ENCODE data around the gene IGFL3.

DNA sequence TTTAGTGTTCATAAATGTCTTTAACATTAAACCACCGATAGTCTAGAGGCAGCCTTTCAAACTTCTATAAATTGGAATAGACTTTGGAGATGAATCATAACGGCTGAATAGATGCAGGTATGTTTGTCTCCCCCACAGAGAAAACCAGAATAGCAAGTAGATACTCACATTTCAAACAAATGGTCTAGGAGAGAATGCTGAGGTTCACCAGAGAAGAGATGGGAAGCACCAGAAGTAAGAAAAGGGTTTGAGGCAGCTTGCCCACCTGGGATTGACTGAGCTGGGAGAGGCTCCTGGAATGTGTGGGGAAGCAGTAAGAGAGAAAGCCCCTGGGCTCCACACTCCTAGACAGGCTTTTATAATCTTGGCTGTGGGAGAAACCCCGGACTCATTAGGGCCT, 6.4 kb downstream of the IGFL3 start:
- TF ChIP-seq, protein P1, sequence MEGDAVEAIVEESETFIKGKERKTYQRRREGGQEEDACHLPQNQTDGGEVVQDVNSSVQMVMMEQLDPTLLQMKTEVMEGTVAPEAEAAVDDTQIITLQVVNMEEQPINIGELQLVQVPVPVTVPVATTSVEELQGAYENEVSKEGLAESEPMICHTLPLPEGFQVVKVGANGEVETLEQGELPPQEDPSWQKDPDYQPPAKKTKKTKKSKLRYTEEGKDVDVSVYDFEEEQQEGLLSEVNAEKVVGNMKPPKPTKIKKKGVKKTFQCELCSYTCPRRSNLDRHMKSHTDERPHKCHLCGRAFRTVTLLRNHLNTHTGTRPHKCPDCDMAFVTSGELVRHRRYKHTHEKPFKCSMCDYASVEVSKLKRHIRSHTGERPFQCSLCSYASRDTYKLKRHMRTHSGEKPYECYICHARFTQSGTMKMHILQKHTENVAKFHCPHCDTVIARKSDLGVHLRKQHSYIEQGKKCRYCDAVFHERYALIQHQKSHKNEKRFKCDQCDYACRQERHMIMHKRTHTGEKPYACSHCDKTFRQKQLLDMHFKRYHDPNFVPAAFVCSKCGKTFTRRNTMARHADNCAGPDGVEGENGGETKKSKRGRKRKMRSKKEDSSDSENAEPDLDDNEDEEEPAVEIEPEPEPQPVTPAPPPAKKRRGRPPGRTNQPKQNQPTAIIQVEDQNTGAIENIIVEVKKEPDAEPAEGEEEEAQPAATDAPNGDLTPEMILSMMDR (IDR thresholded peaks at IDR 0.05): no peak
- no peak for TF ChIP-seq POLR2A (IDR thresholded peaks at IDR 0.05)
